KMS-11 (cell line): Measurements from ENCODE around the gene RCOR2.

Experiments used
- H2AFZ ChIP-seq: fragments of 200-600 bp; sonication (generic); 2 replicates; pipeline ENCODE4 v1.6.1; 2016; ENCODE audit warnings: antibody characterized with exemption, mixed run types, low read depth
- H3K27ac ChIP-seq: fragments of 200-600 bp; sonication (generic); 2 replicates; pipeline ENCODE4 v1.6.1; 2016; ENCODE audit warnings: mild to moderate bottlenecking, mixed run types
- H3K27me3 ChIP-seq: fragments of 200-600 bp; sonication (generic); 2 replicates; pipeline ENCODE4 v1.6.1; 2017; ENCODE audit warnings: mild to moderate bottlenecking, low read depth, mixed run types, moderate library complexity; ENCODE audit not compliant: insufficient read depth
- H3K36me3 ChIP-seq: fragments of 200-600 bp; sonication (generic); 2 replicates; pipeline ENCODE4 v1.6.1; 2017; ENCODE audit warnings: mild to moderate bottlenecking, mixed run types; ENCODE audit not compliant: insufficient read depth
- H3K4me1 ChIP-seq: fragments of 200-600 bp; sonication (generic); 2 replicates; pipeline ENCODE4 v1.6.1; 2016; ENCODE audit warnings: mild to moderate bottlenecking, low read depth, mixed run types; ENCODE audit not compliant: poor library complexity, severe bottlenecking
- H3K4me2 ChIP-seq: fragments of 200-600 bp; sonication (generic); 2 replicates; pipeline ENCODE4 v1.7.0; 2016; ENCODE audit warnings: mild to moderate bottlenecking, mixed run types
- H3K4me3 ChIP-seq: fragments of 200-600 bp; sonication (generic); IDR thresholded peaks from 2 replicates; pipeline ENCODE4 v1.6.1; 2017; ENCODE audit warnings: low read depth, low read length, mixed read lengths; ENCODE audit not compliant: insufficient read depth
- H3K79me2 ChIP-seq: fragments of 200-600 bp; sonication (generic); 2 replicates; pipeline ENCODE4 v1.6.1; 2016; ENCODE audit warnings: low read depth, mixed run types; ENCODE audit not compliant: insufficient read depth
- H3K9ac ChIP-seq: fragments of 200-600 bp; sonication (generic); 2 replicates; pipeline ENCODE4 v1.6.1; 2016; ENCODE audit warnings: mild to moderate bottlenecking, mixed run types
- H4K20me1 ChIP-seq: fragments of 200-600 bp; sonication (generic); 2 replicates; pipeline ENCODE4 v1.6.1; 2016; ENCODE audit warnings: mild to moderate bottlenecking, mixed run types; ENCODE audit not compliant: insufficient read depth
- CTCF ChIP-seq: fragments of 200-600 bp; sonication (generic); conservative IDR thresholded peaks from 2 replicates; pipeline ENCODE4 v1.6.1; 2017; ENCODE audit warnings: low read depth, mild to moderate bottlenecking, antibody characterized with exemption, low read length, moderate library complexity, mixed read lengths

The RCOR2 gene

GRCh38 chr11:63875506-63876065 is 41.4 kb downstream of the RCOR2 start:
- H3K36me3 ChIP-seq, result no peaks in the 10 kb centered on the region
- H2AFZ ChIP-seq, result no peak overlapping the region
- H3K27ac ChIP-seq, result no peak overlapping the region
- H3K4me1 ChIP-seq, result peaks cover 25% of the 10 kb centered on the region
- H3K79me2 ChIP-seq, result peaks cover 58% of the 10 kb centered on the region; the same call in 1 of the 2 replicates
- H3K4me3 ChIP-seq, result no peak overlapping the region
- H4K20me1 ChIP-seq, result peaks cover 5% of the 10 kb centered on the region; the same call in 1 of the 2 replicates
- H3K4me2 ChIP-seq, result no peak overlapping the region
- TF ChIP-seq CTCF, result no peak
- H3K27me3 ChIP-seq, result no peaks in the 10 kb centered on the region
- H3K9ac ChIP-seq, result no peak overlapping the region

DNA sequence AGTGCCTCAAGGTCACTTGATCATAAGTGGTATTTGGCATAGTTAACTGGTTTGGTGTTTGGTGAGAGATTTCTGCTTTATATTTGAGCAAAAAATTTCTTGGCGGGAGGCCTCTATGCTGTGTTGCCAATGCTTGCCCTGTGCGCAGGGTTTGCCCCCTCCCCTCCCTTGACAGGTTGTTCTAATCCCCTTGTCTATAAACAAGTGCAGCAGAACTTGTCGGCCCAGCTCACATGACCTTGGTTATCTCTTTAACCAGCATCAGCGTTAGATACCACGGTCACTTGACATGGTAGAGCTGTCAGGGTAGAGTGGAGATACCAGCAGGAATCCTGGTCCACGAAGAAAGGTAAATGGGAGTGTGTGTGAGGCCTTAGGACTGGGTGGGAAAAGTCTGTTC is 42.5 kb downstream of the RCOR2 start:
- TF ChIP-seq CTCF, result no peak
- Histone ChIP-seq H2AFZ (no peak overlapping the region), H3K27me3 (no peaks in the 10 kb centered on the region), H4K20me1 (peaks cover 9% of the 10 kb centered on the region; the same call in 1 of the 2 replicates), H3K79me2 (peaks cover 69% of the 10 kb centered on the region; the same call in 1 of the 2 replicates), H3K4me1 (peaks cover 36% of the 10 kb centered on the region), H3K4me2 (no peak overlapping the region), H3K9ac (no peak overlapping the region), H3K36me3 (no peaks in the 10 kb centered on the region), H3K27ac (no peak overlapping the region), H3K4me3 (no peak overlapping the region)

DNA sequence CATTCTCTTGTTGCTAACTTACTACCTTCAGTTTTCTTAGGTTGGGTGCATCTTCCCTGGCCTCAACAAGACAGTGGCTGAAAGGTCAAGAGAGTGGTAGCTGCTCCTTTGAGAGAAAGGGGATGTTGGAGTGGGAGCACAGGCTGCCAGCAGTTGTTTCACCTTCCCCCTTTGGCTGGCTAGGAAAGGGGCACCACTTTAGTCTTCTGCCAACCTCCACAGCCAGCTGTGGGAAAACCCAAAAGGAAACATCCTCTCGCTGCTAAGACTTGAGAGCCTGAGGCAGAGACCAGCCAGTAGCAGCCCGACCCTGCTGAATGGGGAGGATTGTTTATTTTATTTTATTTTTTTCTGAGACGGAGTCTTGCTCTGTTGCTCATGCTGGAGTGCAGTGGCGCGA is 43.7 kb downstream of the RCOR2 start:
- peaks cover 13% of the 10 kb centered on the region; the same call in 1 of the 2 replicates for H4K20me1 ChIP-seq
- TF ChIP-seq CTCF, result no peak
- H3K4me1 ChIP-seq, result peaks cover 48% of the 10 kb centered on the region
- H3K27ac ChIP-seq, result no peak overlapping the region
- H3K4me3 ChIP-seq, result no peak overlapping the region
- H3K79me2 ChIP-seq, result peaks cover 73% of the 10 kb centered on the region
- no peaks in the 10 kb centered on the region for H3K27me3 ChIP-seq
- no peak overlapping the region for H2AFZ ChIP-seq
- no peak overlapping the region for H3K9ac ChIP-seq
- no peak overlapping the region for H3K4me2 ChIP-seq
- no peaks in the 10 kb centered on the region for H3K36me3 ChIP-seq

- H3K4me2 ChIP-seq, result no peak overlapping the region; the same call in 1 of the 2 replicates
- H3K36me3 ChIP-seq, result no peaks in the 10 kb centered on the region
- H3K79me2 ChIP-seq, result peaks cover 75% of the 10 kb centered on the region
- peaks cover 14% of the 10 kb centered on the region; the same call in 1 of the 2 replicates for H4K20me1 ChIP-seq
- H3K27ac ChIP-seq, result no peak overlapping the region
- H3K9ac ChIP-seq, result no peak overlapping the region
- no peak overlapping the region for H2AFZ ChIP-seq
- H3K4me3 ChIP-seq, result no peak overlapping the region
- TF ChIP-seq CTCF, result no peak
- no peaks in the 10 kb centered on the region for H3K27me3 ChIP-seq
- H3K4me1 ChIP-seq, result peaks cover 53% of the 10 kb centered on the region
These were observed 44.2 kb downstream of the RCOR2 start for GRCh38 chr11:63872800-63873197.
